ENCODE data around the gene WNT4. TPM values are rescaled to one million over a fixed set of nuclear protein-coding genes. Genes with fewer than 3 reads are reported as not detected.

Gene WNT4
- total RNA-seq, 1 donor from 2014 or later, result not detected

DNA sequence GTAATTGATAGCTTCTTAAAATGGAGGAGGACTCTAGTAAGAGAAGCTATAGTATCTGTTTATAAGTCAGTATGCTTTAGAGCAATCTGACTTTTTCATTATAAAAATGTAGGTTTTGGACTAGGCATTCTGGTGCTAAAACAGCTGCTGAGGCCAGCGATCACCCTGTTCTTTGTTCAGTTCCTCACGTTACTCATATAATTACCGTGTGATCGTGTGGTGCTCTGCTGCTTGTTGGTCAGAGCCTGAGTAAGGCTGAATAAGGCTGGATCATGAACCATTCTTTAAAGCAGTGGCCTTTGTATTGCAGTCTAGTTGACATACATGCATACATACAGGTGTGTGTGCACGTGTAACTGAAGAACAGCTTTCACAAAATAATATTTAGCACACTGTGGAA is 65.2 kb downstream of the WNT4 start:
- TF ChIP-seq, protein P1, sequence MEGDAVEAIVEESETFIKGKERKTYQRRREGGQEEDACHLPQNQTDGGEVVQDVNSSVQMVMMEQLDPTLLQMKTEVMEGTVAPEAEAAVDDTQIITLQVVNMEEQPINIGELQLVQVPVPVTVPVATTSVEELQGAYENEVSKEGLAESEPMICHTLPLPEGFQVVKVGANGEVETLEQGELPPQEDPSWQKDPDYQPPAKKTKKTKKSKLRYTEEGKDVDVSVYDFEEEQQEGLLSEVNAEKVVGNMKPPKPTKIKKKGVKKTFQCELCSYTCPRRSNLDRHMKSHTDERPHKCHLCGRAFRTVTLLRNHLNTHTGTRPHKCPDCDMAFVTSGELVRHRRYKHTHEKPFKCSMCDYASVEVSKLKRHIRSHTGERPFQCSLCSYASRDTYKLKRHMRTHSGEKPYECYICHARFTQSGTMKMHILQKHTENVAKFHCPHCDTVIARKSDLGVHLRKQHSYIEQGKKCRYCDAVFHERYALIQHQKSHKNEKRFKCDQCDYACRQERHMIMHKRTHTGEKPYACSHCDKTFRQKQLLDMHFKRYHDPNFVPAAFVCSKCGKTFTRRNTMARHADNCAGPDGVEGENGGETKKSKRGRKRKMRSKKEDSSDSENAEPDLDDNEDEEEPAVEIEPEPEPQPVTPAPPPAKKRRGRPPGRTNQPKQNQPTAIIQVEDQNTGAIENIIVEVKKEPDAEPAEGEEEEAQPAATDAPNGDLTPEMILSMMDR (conservative IDR thresholded peaks at IDR 0.05; ENCODE audit: low read depth, low read length), result no peak
- no peak overlapping the region for H3K4me3 ChIP-seq (ENCODE audit: low read depth, low read length)
- no peak for DNase-seq (ENCODE audit: low read depth)

DNA sequence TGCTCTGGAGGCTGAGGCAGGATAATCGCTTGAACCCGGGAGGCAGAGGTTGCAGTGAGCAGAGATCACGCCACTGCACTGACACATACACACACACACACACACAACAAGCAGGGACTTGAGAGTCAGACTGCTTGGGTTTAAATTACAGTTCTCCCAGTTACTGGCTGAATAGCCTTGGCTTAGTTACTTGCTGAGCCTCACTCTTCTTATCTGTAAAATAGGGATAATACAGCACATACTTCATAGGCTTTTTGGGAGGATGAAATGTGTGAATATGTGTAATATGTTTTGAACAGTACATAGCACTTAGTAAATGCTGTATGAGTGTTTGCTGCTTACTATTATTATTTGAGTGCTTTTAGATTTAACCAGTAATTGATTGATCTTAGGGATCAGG is 66.6 kb downstream of the WNT4 start:
- DNase-seq (ENCODE audit: low read depth), result no peak
- H3K4me3 ChIP-seq (ENCODE audit: low read depth, low read length), result no peak overlapping the region
- TF ChIP-seq, protein P1 (conservative IDR thresholded peaks at IDR 0.05; ENCODE audit: low read depth, low read length), result no peak

DNA sequence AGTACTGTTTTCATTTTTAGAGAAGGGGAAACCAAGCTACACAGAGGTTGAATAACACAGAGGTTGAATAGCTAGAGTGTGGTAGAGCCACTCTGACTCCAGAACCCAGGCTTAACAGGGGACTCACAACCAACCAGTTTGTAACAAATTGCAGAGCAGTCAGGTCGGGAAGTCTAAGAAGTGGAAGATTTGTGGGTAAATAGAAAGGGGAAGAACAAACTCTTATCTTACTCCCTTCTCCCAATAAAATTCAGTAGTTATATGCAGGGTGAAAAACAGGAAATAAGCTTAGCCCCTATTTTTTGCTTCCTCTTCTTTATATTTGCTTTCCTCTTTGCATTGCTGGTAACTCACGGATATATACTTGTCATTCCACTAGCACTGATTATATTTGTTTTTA is 67.2 kb downstream of the WNT4 start:
- no peak for DNase-seq (ENCODE audit: low read depth)
- H3K4me3 ChIP-seq (ENCODE audit: low read depth, low read length), result no peak overlapping the region
- TF ChIP-seq, protein P1 (conservative IDR thresholded peaks at IDR 0.05; ENCODE audit: low read depth, low read length), result no peak

DNA sequence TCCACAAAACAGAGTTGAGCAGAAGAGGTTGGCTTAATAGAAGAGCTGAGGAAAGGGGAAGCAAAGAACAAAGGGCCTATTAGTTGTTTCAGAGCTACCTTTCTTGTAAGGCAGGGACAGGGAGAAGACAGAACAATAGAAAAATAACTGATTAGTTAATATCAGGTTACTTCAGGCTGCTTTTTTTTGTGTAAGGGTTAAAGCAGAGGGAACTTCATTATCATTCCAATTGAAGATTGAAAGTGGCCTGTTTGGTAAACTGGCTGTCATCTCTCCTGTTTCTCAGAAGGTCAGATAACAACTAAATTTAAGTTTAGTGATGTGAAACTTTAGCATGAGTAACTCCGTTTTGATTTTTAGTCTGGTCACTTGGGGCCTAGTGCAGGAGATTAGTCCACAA is 68.1 kb downstream of the WNT4 start:
- H3K4me3 ChIP-seq (ENCODE audit: low read depth, low read length), result no peak overlapping the region

DNA sequence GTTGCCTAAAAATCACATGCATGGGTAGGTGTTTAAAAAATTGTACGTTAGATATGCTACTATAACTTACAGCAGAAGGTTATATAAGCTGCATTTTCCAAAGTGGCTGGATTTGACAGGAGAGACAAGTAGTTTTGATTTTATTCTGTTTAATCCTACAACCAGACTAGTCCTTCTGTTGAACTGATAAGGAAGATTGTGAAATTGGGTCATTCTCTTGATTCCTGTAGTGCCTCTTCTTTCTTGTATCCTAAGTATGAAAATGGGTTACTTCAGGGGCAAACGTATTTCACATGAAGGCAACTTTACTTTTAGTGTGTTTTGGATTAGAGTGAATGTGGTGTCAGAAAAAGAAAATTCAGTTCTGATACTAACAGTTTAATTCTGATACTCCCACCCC is 71.4 kb downstream of the WNT4 start:
- TF ChIP-seq, protein P1 (conservative IDR thresholded peaks at IDR 0.05; ENCODE audit: low read depth, low read length), result no peak
- no peak overlapping the region for H3K4me3 ChIP-seq (ENCODE audit: low read depth, low read length)
- no peak for DNase-seq (ENCODE audit: low read depth)

More for the DNA sequence above, 68.1 kb downstream of the WNT4 start:
- TF ChIP-seq, protein P1 (conservative IDR thresholded peaks at IDR 0.05; ENCODE audit: low read depth, low read length), result no peak
- no peak for DNase-seq (ENCODE audit: low read depth)

Other genes starting within 250 kb of the WNT4 start
- 57.7 and 156 TPM in 2 replicates for gene HSPG2, start 205.8 kb downstream of the WNT4 start, total RNA-seq
- not detected in 2 replicates for gene CELA3B, start 166.1 kb downstream of the WNT4 start, total RNA-seq
- not detected in 2 replicates for gene CELA3A, start 141.4 kb downstream of the WNT4 start, total RNA-seq
- 339 and 441 TPM in 2 replicates for gene CDC42, start 90.4 kb downstream of the WNT4 start, total RNA-seq

Data from epithelial cell of proximal tubule (primary cell).